HFF-Myc (cell line): ENCODE measurements around the gene LY6G5C.

Experiments used
- DNase-seq: peaks from one replicate; pipeline ENCODE4 v3.0.0-alpha.2; 2011; ENCODE audit warnings: low read depth; ENCODE audit errors: extremely low read depth
- H3K4me3 ChIP-seq: replicated peaks from 2 replicates; pipeline ENCODE4 v1.5.1; 2011; ENCODE audit warnings: low read depth, mild to moderate bottlenecking, control low read depth, low read length
- CTCF ChIP-seq: IDR thresholded peaks from 2 replicates; pipeline ENCODE4 v1.5.1; 2012; ENCODE audit warnings: mild to moderate bottlenecking, low read depth, low read length, control low read depth; ENCODE audit errors: missing control alignments

The LY6G5C gene

GRCh38 chr6:31643818-31644454, 36.9 kb downstream of the LY6G5C start:
- no peak overlapping the region for H3K4me3 ChIP-seq
- no peak for DNase-seq
- no peak for TF ChIP-seq CTCF

- H3K4me3 ChIP-seq: no peak overlapping the region
- no peak for DNase-seq
- TF ChIP-seq CTCF: no peak
These were observed 37.9 kb downstream of the LY6G5C start for GRCh38 chr6:31642798-31643570.

- DNase-seq: no peak
- no peak overlapping the region for H3K4me3 ChIP-seq
- no peak for TF ChIP-seq CTCF
These were observed 39.5 kb downstream of the LY6G5C start for GRCh38 chr6:31641370-31641769.

- no peak for TF ChIP-seq CTCF
- DNase-seq: no peak
- H3K4me3 ChIP-seq: no peak overlapping the region
These were observed 40.3 kb downstream of the LY6G5C start for GRCh38 chr6:31640612-31641011.

- no peak overlapping the region for H3K4me3 ChIP-seq
- DNase-seq: no peak
- no peak for TF ChIP-seq CTCF
These were observed 41.4 kb downstream of the LY6G5C start for GRCh38 chr6:31639449-31639861.

GRCh38 chr6:31639043-31639442, 41.8 kb downstream of the LY6G5C start:
- no peak for DNase-seq
- TF ChIP-seq CTCF: no peak
- no peak overlapping the region for H3K4me3 ChIP-seq
